Inflammatory macrophage (primary cell): Measurements from ENCODE around the gene HYAL4.

ENCODE experiments used
- DNase-seq, 2 donors: peaks; one replicate each; pipeline ENCODE4 v3.0.0-alpha.2; 2020 to 2022

HYAL4 gene

GRCh38 chr7:123917878-123918277 lies 72.9 kb downstream of the HYAL4 start:
- no peak for DNase-seq

- no peak for DNase-seq
Observed at GRCh38 chr7:123918309-123918708, 73.3 kb downstream of the HYAL4 start.

- no peak for DNase-seq
Observed at GRCh38 chr7:123923599-123923998, 78.6 kb downstream of the HYAL4 start.

GRCh38 chr7:123924941-123925340 lies 80.0 kb downstream of the HYAL4 start, which contains the start of gene SPAM1:
Gene SPAM1 (plus strand): TSS chr7:123925241. CDS start chr7:123953571, 28,330 bp downstream.
- no peak for DNase-seq
